Left renal cortex interstitium (tissue), 4 donors: Measurements from ENCODE around the gene YIPF6. TPM values are rescaled to one million over a fixed set of nuclear protein-coding genes. Genes with fewer than 3 reads are reported as not detected.
A peak's percentile ranks its signal among the peaks of the same experiment; 100 is the strongest.
"Not testable (repeated sequence)": the region's sequence is repeated elsewhere in the genome, so short reads cannot be mapped to it uniquely, and the experiment has no call there.

Source experiments
- DNase-seq, 4 donors: peaks; one replicate each; pipeline ENCODE4 v3.0.0-alpha.2; 2013; ENCODE audit warnings: low read depth in 4 of 4, low spot score in 2 of 4, missing footprints in 1 of 4
- polyA plus RNA-seq, 4 donors: library from polyadenylated mRNA; unstranded; fragments of 120-200 nt; gene quantifications; one replicate each; pipeline ENCODE4 v1.2.1, GENCODE V29; 2013; ENCODE audit not compliant: insufficient read length in 4 of 4

Gene YIPF6
- polyA plus RNA-seq, 4 donors = 41.6 to 47.3 (median 44.7) TPM

DNA sequence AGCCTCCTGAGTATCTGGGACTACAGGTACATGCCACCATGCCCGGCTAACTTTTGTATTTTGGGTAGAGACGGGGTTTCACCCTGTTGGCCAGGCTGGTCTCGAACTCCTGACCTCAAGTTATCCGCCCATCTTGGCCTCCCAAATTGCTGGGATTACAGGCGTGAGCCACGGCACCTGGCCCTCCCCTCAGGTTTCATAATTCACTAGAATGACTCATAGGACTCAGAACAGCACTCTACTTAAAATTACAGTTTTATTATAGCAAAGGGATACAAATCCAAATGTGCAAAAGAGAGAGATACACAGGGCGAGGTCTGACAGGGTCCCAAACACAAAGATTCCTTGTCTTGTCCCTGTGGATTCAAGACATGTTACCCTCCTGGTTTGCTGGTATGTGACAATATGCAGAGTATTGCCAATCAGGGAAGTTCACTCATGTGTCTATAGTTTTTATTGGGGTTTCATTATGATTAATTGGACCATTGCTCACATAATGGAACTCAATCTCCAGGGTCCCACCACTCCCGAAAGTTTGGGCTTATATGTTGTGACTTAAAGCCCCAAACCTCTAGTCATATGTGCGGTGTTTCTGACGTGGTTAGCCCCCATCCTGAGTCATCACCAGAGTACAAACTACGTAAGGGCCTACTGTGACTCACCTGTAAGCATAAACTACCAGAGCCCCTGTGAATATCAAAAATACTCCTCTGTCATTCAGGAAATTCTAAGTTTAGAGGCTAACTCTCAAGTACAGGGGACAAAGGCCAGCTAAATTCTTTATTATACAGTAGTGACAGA lies 5.2 kb downstream of the YIPF6 start:
- no peak for DNase-seq

DNA sequence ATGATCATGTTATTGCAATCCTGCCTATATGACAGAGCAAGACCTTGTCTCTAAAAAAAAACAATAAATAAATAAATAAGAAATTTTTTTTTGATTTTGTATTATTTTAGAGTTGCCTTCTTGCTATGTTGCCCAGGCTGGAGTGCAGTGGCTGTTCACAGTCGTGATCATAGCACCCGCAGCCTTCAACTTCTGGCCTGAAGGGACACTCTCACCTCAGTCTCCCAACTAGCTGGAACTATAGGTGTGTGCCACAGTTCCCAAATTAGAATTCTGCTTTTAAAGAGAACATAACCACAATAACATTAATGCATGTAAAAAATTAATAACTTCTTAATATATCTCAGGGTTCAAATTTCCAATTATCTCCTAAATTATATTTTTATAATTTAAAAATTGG lies 7.8 kb downstream of the YIPF6 start:
- DNase-seq = no peak

DNA sequence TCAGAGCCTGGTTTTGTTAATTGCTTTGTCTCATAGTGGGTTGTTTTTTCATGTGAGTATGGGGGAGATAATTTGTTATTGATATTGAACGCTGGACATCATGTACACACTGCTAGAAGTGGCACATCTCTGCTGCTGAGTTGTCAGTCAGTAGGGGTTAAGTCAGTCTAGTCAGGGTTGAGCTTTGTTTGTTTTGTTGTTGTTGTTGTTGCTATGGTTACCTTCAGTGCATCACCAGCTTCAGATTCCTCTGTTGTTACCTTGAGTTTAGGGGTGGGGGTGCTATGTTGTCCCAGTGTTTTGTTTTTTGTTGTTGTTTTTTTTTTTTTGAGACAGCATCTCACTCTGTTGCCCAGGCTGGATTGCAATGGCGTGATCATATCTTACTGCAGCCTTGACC lies 9.9 kb downstream of the YIPF6 start:
- no peak for DNase-seq

DNA sequence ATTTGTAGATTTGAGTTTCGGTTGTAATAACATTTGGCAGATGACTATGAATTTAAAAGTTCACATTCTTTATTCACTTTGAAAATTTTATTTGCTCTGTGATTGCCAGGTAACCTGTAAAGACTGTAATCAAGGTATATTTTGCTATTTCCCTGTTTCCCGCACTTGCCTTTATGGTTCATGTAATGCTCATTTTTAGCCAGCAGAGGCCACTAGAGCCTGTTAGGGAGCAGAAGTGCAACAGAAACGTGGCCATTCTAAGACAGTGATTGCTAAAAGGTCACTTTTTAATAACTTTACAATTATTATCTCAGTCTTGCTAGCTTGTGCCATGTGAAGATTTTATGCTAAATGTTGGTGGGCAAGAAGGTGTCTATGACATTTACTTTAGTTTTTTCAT lies 12.4 kb downstream of the YIPF6 start:
- peak in 2 of 4 donors; percentile 3 to 7 for DNase-seq

DNA sequence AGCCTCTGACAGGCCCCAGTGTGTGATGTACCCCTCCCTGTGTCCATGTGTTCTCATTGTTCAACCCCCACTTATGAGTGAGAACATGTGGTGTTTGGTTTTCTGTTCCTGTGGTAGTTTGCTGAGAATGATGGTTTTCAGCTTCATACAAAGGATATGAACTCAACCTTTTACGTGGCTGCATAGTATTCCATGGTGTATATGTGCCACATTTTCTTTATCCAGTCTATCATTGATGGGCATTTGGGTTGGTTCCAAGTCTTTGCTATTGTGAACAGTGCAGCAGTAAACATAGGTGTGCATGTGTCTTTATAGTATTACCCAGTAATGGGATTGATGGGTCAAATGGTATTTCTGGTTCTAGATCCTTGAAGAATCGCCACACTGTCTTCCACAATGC lies 25.8 kb downstream of the YIPF6 start:
- not testable (repeated sequence) for DNase-seq

DNA sequence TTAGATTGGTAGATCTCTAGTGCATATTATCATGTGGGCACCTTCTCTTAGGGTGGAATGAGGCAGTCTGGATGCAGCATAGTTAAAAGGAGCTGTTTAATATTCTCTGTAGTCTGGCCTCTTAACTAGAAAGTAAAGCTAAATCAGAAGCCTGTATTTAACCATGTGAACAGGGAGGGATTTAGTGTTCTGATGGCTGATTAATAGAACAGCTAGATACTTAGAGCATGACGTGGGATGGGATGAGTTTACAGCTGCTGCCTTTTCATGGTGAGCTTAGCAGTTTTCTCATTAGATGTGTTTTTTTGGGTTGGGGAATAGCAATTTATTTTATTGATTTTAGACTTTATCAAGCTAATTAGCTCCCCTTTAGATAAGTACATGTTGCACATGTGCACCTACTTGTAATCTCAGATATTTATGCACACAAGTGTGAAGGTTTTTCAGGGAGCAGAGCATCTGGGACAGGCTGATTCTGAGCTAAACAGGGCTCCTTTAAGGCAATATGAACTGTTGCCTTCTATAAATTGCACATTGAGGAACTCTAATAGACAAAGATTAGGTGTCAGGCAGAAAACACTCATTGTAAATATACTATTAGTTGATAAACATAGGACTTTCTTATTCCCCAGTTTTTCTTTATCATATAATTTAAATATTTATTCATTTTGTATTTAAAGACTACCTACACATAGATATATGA lies 34.1 kb downstream of the YIPF6 start:
- DNase-seq = no peak

DNA sequence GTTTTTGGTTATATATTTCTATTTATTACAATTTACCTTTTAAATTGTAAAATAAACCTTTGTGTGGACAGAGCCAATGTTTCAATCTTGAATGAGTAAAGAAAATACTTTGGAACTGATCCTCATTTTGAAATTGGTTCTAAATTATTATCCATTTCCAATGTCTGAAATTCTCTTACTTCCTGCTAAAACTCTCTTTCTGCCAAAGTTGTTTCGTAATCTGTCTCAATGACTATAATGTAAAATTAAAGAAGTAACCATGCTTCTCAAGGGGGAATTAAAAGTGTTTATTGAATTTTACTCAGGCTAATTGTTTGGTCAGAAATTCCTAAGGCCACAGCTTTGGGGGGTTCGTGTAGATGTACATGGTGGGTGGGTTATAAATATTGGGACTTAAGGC lies 34.8 kb downstream of the YIPF6 start:
- no peak for DNase-seq

DNA sequence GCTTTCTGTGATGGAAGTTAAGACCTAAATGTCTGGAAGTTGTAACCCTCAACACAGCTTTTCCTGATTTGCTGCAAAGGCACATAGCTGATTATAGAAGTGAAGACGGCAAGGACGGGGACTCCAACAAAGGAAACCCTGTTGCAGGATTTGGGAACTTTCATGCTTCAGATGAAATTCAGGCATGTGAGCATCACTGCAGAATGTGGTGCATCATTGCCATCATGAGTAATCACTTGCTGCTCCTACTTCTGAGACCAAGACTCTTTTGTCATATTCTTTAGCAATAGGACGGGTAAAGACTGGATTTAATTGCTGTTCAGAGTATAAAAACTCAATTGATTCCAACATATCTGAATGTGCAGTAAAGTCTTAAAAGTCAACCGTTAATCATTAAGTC lies 35.8 kb downstream of the YIPF6 start:
- no peak for DNase-seq

DNA sequence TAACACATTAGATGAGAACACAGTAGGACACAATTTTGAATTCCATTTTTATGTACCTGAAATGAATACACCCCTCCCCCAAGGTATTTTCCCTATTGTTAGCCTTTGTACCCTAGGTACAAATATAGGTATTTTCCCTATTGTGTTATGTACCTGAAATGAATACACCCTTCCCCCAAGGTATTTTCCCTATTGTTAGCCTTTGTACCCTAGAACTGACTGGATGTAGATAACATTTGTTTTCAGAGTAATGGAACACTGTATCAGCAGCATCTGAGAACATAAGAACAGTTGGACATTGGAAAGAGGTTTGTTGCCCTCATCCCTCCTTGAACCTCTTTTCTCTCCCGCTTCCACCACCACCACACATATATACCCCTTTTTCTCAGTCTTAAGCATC lies 37.6 kb downstream of the YIPF6 start:
- no peak for DNase-seq

DNA sequence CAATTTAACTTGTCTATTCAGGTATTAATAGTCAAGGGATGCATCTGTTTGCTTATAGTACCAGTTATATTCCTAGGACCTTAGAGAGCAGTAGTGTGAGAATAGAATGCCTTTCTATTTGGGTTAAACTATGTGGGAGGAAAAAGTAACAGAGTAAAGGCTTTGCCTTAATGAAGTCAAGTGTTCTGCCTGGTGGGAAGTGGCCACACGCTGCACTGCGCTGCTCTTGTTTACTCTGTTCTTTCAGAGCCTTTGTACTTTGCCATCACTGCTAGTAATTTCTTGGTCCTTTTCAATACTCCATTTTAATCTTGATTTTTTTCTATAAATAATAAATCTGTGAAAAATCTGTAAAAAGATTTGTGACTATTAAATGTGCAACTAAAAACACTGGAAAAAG lies 38.0 kb downstream of the YIPF6 start:
- DNase-seq = no peak

DNA sequence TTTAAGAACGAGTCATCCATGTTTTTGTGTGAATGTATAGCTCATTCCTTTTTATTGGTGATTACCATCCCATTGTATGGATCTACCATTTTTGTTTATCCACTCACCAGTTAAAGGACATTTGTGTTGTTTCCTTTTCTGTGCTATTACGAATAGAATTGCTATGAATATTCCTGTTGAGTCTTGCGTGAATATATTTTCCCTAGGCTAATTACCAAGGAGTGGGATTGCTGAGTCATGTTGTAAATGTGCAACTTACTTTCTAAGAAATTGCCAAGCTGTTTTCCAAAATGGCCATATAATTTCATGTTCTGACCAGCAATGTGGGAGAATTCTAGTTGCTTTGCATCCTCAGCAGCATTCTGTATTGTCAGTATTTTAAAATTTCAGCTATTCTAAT lies 51.3 kb downstream of the YIPF6 start:
- no peak for DNase-seq

DNA sequence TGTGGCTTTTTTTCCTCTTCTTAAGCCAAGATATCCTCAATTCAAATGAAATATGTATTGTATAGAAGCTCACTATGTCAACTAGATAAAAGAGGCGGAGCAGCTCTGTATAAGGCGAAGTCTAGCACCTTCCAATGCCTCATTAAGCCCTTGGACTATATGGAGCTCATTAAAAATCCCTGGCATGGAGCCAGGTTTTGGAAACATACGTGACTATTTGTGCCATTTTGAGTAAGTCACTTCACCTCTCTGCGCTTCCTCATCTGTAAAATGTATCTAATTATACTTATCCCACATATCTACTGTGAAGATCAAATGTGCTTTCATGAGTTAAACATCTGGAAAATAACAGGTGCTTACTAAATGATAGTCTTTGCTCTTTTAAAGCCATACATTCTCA lies 57.2 kb downstream of the YIPF6 start:
- DNase-seq = no peak

DNA sequence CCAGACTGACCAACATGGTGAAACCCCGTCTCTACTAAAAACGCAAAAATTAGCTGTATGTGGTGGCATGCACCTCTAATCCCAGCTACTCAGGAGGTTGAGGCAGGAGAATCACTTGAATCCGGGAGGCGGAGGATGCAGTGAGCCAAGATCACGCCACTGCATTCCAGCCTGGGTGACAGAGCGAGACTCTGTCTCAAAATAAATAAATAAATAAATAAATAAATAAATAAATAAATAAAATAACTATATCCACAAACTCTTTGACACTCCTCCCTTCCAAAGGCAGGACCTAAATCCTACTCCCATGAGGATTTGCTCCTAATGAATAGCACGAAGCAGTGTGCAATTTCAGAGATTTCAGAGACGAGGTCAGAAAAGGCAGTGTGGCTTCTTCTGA lies 58.3 kb downstream of the YIPF6 start:
- not testable (repeated sequence) for DNase-seq

DNA sequence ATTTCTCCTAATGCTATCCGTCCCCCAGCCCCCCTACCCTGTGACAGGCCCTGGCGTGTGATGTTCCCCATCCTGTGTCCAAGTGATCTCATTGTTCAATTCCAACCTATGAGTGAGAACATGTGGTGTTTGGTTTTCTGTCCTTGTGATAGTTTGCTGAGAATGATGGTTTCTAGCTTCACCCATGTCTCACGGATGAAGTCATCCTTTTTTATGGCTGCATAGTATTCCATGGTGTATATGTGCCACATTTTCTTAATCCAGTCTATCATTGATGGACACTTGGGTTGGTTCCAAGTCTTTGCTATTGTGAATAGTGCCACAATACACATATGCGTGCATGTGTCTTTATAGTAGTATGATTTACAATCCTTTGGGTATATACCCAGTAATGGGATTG lies 61.1 kb downstream of the YIPF6 start:
- DNase-seq = not testable (repeated sequence)

DNA sequence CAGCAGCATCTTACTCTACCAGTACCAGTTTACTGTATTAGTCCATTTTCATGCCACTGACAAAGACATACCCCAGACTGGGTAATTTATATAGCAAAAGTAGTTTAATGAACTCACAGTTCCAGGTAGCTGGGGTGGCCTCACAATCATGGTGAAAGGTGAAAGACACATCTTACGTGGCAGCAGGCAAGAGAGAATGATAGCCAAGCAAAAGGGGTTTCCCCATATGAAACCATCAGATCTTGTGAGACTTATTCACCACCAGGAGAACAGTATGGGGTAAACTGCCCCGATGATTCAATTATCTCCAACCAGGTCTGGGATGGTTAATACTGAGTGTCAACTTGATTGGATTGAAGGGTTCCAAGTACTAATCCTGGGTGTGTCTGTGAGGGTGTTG lies 69.3 kb downstream of the YIPF6 start:
- no peak for DNase-seq

DNA sequence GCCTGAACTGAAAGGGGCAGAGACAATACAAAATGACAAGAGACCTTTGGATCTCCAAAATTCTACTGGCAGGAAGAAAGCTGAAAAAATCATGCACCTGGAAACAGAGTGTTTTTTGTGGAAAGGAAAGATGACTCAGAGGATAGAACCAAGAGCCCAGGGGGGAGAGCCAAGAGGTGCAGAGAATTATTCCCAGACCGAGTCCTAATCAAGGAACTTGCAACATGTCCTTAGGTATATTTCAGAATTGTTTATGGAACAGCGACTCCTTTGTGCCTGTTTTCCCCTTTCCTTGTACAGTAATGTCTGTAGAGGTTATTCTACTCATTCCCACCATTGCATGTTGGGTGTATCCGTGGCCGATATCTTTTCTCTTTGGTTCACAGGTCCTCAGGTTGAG lies 71.7 kb downstream of the YIPF6 start:
- DNase-seq = no peak

DNA sequence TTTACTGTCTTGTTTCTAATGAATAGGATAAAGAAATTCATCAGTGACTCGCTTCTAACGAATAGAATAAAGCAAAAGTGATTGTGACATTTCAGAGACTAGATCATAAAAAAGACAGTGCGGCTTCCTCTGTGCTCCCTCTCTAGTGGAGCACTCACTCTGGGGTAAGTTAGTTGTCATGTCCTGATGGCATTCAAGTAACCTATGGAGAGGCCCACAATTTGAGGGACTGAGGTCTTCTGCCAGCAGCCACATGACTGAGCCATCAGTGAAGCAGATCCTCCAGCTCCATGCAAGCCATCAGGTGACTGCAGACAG lies 72.4 kb downstream of the YIPF6 start:
- no peak for DNase-seq

DNA sequence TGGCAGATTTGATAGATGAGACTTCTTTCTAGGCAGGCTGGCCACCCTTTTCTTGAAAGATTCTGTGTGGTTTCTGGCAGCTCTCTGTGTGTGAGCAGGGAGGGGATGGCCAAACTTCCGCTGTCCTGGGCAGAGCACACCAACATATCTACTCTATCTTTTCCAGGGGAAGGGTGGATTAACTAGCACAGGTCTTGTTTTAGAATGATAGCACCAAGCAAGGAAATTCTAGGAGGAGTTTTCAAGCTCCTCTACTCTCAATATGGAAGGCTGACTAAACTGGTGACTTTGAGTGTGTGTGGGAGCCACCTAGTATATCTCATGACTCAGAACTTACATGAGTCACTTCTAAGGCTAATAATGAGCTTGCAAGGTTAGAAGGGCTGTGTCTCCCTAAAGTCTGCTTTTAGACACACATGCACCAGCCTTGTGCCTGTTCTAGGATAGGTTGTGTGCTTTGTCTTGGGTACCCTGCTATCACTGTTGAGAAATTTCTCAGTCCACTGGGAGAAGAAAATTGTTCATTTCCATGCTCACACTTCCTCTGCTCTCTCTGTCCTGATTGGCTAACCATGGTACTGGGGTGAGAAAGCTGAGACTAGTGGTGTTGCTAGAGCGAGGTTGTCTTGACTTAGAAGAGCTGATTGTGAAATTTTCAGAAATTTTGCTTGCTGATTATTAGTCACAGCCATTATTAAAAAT lies 72.9 kb downstream of the YIPF6 start:
- DNase-seq = no peak

DNA sequence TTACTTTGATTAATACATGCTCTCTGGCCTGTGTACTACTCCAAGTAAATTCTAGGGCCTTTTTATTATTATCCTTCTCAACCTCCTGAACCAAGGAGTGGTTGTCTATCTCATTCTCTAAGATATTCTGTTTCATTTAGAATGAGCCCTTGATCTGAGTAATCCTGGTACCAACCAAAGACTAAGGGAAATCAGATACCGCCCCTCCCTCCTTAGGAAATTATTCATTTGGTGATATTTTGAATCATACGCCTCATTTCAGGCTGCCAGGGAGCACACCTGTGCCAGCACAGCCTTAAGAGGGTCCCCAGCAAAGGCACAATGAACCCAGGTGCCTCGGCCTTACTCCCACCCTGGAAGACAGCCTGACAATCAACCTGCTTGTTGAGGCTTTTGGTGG lies 75.4 kb downstream of the YIPF6 start:
- DNase-seq = no peak

DNA sequence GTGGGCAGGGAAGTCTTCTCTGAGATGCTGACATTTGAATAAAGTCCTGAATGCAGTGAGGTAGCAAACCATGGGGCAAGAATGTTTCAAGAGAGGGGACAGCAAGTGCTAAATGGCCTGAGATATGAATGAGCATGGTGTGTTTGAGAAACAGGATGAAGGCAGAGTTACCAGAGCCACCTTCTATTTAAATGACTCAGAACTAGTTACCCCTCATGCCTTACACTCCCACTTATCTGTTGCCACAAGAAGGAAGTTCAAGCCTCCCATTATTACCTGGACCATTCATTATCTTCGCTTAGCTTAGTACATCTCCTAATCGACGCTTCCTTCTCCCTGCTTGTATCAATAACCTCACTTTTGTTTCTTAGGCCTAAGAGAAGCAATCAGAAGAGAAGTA lies 81.0 kb downstream of the YIPF6 start:
- no peak for DNase-seq

DNA sequence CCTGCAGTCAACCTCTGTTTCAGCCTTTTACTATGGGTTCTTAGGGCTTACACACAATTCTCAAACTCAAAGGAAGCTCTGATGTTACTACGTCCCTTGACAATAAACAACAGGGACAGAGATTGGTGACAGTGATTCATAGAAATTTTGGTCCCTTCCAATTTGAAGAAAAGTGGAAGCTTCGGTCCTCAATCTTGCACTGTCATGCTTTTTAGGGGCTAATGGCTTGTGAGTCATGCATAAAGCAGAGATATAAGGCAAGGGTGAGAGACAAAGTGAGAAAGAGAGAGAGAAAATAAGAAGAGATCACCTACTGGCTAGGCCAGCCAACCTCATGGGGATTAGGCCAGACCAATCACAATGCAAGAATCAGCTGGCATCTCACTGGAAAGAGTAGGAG lies 85.4 kb downstream of the YIPF6 start:
- no peak for DNase-seq
